GM12878 (cell line): Measurements from ENCODE around the gene NEK1. TPM values are rescaled to one million over a fixed set of nuclear protein-coding genes. Genes with fewer than 3 reads are reported as not detected.

Experiments
- ATAC-seq: fragments of 200-7000 bp; cut with Tn5 transposase; 3 replicates; pipeline ENCODE4 v1.9.1; 2020; ENCODE audit warnings: mild to moderate bottlenecking, moderate library complexity
- BruUV-seq: library from RNA; stranded (reverse); fragments of 400-500 nt; replicated peaks from 2 replicates; lab custom pipeline; 2021; lab: Mats Ljungman, UMichigan
- CTCF ChIA-PET: fragments of 300-600 bp; sonication (Branson Sonifier 250); formaldehyde crosslinking; extraction: SDS; loops from one replicate; lab custom pipeline; 2021; ENCODE audit warnings: inconsistent platforms; lab: Yijun Ruan, JAX
- POLR2A ChIA-PET: fragments of 350-600 bp; formaldehyde crosslinking; extraction: SDS; loops from one replicate; lab custom pipeline; 2021; ENCODE audit warnings: inconsistent platforms; lab: Charles Lee
- RAD21 ChIA-PET: fragments of 300-600 bp; sonication (Branson Sonifier 250); formaldehyde crosslinking; loops from one replicate; lab custom pipeline; 2023; ENCODE audit warnings: antibody characterized with exemption; ENCODE audit not compliant: unreplicated experiment; lab: Charles Lee
- SMC1A ChIA-PET: fragments of 300-600 bp; sonication (Branson Sonifier 250); formaldehyde crosslinking; loops from one replicate; lab custom pipeline; 2023; ENCODE audit not compliant: unreplicated experiment, uncharacterized antibody; lab: Charles Lee
- DNase-seq: peaks from one replicate; pipeline ENCODE4 v3.0.0-alpha.2; 2011; ENCODE audit warnings: low read depth, low spot score
- FAIRE-seq: peaks from 3 replicates; lab custom pipeline; 2011; peaks lifted over from hg19 to GRCh38; lab: Jason Lieb, UNC
- H2AFZ ChIP-seq: 2 replicates; pipeline ENCODE4 v1.6.0; 2011; ENCODE audit warnings: low read depth, low read length, control low read depth; ENCODE audit not compliant: control insufficient read depth
- H3K27ac ChIP-seq: 2 replicates; pipeline ENCODE4 v1.5.1; 2011; ENCODE audit warnings: control low read depth; ENCODE audit not compliant: control insufficient read depth, insufficient read depth
- H3K27me3 ChIP-seq, 2 experiments: replicated peaks in 1 of 2; 2 replicates each; pipeline versions ENCODE4 v1.6.0 to v1.6.1; 2011; ENCODE audit warnings: low read length in 1 of 2; ENCODE audit not compliant: control insufficient read depth in 2 of 2, insufficient read depth in 2 of 2
- H3K36me3 ChIP-seq, 2 experiments: 2 replicates each; pipeline ENCODE4 v1.5.1; 2011; ENCODE audit warnings: low read length in 1 of 2; ENCODE audit not compliant: control insufficient read depth in 2 of 2, insufficient read depth in 2 of 2
- H3K4me1 ChIP-seq: 2 replicates; pipeline ENCODE4 v1.6.1; 2011; ENCODE audit warnings: mild to moderate bottlenecking, low read length, moderate library complexity, mixed read lengths; ENCODE audit not compliant: control insufficient read depth, insufficient read depth
- H3K4me2 ChIP-seq: 2 replicates; pipeline ENCODE4 v1.6.0; 2011; ENCODE audit warnings: control low read depth; ENCODE audit not compliant: control insufficient read depth, insufficient read depth
- H3K4me3 ChIP-seq: fragments of 200-600 bp; sonication (generic); 2 replicates; pipeline ENCODE4 v1.5.1; 2016
- H3K79me2 ChIP-seq: 2 replicates; pipeline ENCODE4 v1.6.0; 2011; ENCODE audit warnings: low read length; ENCODE audit not compliant: control insufficient read depth, insufficient read depth
- H3K9ac ChIP-seq: 2 replicates; pipeline ENCODE4 v1.8.0; 2011; ENCODE audit warnings: low read length, control low read depth, mixed read lengths; ENCODE audit not compliant: control insufficient read depth, insufficient read depth
- H3K9me3 ChIP-seq: replicated peaks from 3 replicates; pipeline ENCODE4 v1.5.1; 2011; ENCODE audit warnings: mild to moderate bottlenecking, low read length; ENCODE audit not compliant: control insufficient read depth, insufficient read depth
- H4K20me1 ChIP-seq: 2 replicates; pipeline ENCODE4 v1.6.0; 2011; ENCODE audit not compliant: control insufficient read depth, insufficient read depth
- BACH1 ChIP-seq: fragments of 450-650 bp; IDR thresholded peaks from 2 replicates; pipeline ENCODE4 v1.6.1; 2017; ENCODE audit warnings: mild to moderate bottlenecking, borderline replicate concordance
- BCL3 ChIP-seq: IDR thresholded peaks from 2 replicates; pipeline ENCODE4 v1.6.1; 2011; ENCODE audit warnings: borderline replicate concordance, low read depth, mild to moderate bottlenecking, moderate library complexity, low read length; ENCODE audit not compliant: insufficient read depth, poor library complexity, severe bottlenecking
- BCLAF1 ChIP-seq: fragments of 450-650 bp; IDR thresholded peaks from 2 replicates; pipeline ENCODE4 v1.6.1; 2017; ENCODE audit warnings: antibody characterized with exemption, mild to moderate bottlenecking, moderate library complexity
- EED ChIP-seq: sonication (generic); IDR thresholded peaks from 2 replicates; pipeline ENCODE4 v1.6.1; 2016; ENCODE audit warnings: antibody characterized with exemption, low read depth
- EGR1 ChIP-seq, 2 experiments: IDR thresholded peaks; 1 replicate in 1 of 2; 2 replicates in 1 of 2; pipeline ENCODE4 v1.6.1; 2011 to 2012; ENCODE audit warnings: low read depth in 2 of 2, low read length in 2 of 2, borderline replicate concordance in 1 of 2, mild to moderate bottlenecking in 1 of 2, moderate library complexity in 1 of 2
- MTA3 ChIP-seq: IDR thresholded peaks from 2 replicates; pipeline ENCODE4 v1.6.1; 2012; ENCODE audit warnings: low read length, inconsistent platforms, borderline replicate concordance
- WGBS: methylation state at CpG from one replicate; pipeline ENCODE4 v1.1.6; 2016; ENCODE audit warnings: low lambda C conversion rate; ENCODE audit not compliant: insufficient replicate concordance, insufficient coverage; ENCODE audit errors: missing lambda C conversion rate; 5-methylcytosine and 5-hydroxymethylcytosine counted together
- in situ Hi-C: fragments of 300-500 bp; cut with MboI; formaldehyde crosslinking; loops from 9 replicates; pipeline ENCODE4 v1.14.3; 2018; ENCODE audit warnings: mixed read lengths
- intact Hi-C: fragments of 100-400 bp; cut with micrococcal nuclease; formaldehyde crosslinking; loops from one replicate; pipeline ENCODE4 v1.14.2; 2022; ENCODE audit not compliant: unreplicated experiment
- polyA plus RNA-seq, 11 experiments: library from polyadenylated mRNA; depleted of rRNA in 4 of 11; unstranded in 6 of 11; stranded (reverse) in 5 of 11; fragments of >200 nt; fragmentation: Nextera tagmentation in 4 of 11; fragmentation: Illumina TruSeq in 1 of 11; extraction: Ambion mirVana in 4 of 11; extraction: Trizol in 1 of 11; gene quantifications; 1 replicate in 1 of 11; 2 replicates in 10 of 11; pipeline versions ENCODE4 v1.2.1 to v1.2.3, GENCODE V29; 2011 to 2016; ENCODE audit warnings: inconsistent platforms in 2 of 11, missing spikeins in 2 of 11, low read depth in 1 of 11
- total RNA-seq, 4 experiments: library from RNA; depleted of rRNA in 3 of 4; stranded (reverse); fragments of >200 nt in 3 of 4; fragmentation: Illumina TruSeq in 1 of 4; extraction: Trizol in 1 of 4; gene quantifications; 2 replicates each; pipeline versions ENCODE4 v1.2.1 to v1.2.3, GENCODE V29; 2013 to 2021
- TF ChIP-seq, protein P1 (sequence below): IDR thresholded peaks from 2 replicates; pipeline ENCODE4 v1.6.1; 2012; ENCODE audit warnings: low read depth, low read length, improper control_type of control experiment
- TF ChIP-seq, protein P2 (sequence below): fragments of 450-650 bp; IDR thresholded peaks from 2 replicates; pipeline ENCODE4 v1.6.1; 2016; ENCODE audit warnings: mild to moderate bottlenecking

Gene NEK1
- total and polyA plus RNA-seq, 10 of the 15 experiments (the other 5 are each of a cell fraction or from before 2014, with no cell fraction given), result 4.9 to 16.1 (median 7.5) TPM

DNA sequence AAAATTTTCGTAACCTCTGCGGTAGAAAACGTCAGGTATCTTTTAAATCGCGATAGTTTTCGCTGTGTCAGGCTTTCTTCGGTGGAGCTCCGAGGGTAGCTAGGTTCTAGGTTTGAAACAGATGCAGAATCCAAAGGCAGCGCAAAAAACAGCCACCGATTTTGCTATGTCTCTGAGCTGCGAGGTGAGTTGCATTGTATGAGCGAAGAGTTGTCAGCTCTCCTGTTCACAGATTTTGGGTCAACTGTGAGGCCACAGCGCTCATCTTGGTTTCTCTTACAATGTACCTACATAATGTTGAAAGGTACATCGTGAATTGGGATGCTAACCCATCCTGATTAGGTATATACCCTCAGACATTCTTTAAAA, 8.5 kb upstream of the NEK1 start (continued):
- no peak for TF ChIP-seq BACH1
- TF ChIP-seq MTA3, result no peak
- no peak for TF ChIP-seq EGR1 (IDR thresholded peaks at IDR 0.05; ENCODE audit: borderline replicate concordance in 1 of 2, low read depth in 2 of 2, low read length in 2 of 2)
- TF ChIP-seq EED, result no peak
- TF ChIP-seq, protein P1, sequence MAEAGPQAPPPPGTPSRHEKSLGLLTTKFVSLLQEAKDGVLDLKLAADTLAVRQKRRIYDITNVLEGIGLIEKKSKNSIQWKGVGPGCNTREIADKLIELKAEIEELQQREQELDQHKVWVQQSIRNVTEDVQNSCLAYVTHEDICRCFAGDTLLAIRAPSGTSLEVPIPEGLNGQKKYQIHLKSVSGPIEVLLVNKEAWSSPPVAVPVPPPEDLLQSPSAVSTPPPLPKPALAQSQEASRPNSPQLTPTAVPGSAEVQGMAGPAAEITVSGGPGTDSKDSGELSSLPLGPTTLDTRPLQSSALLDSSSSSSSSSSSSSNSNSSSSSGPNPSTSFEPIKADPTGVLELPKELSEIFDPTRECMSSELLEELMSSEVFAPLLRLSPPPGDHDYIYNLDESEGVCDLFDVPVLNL, result no peak
- TF ChIP-seq, protein P2, sequence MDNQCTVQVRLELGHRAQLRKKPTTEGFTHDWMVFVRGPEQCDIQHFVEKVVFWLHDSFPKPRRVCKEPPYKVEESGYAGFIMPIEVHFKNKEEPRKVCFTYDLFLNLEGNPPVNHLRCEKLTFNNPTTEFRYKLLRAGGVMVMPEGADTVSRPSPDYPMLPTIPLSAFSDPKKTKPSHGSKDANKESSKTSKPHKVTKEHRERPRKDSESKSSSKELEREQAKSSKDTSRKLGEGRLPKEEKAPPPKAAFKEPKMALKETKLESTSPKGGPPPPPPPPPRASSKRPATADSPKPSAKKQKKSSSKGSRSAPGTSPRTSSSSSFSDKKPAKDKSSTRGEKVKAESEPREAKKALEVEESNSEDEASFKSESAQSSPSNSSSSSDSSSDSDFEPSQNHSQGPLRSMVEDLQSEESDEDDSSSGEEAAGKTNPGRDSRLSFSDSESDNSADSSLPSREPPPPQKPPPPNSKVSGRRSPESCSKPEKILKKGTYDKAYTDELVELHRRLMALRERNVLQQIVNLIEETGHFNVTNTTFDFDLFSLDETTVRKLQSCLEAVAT, result peak; percentile 7; the same call in 1 of the 2 replicates

DNA sequence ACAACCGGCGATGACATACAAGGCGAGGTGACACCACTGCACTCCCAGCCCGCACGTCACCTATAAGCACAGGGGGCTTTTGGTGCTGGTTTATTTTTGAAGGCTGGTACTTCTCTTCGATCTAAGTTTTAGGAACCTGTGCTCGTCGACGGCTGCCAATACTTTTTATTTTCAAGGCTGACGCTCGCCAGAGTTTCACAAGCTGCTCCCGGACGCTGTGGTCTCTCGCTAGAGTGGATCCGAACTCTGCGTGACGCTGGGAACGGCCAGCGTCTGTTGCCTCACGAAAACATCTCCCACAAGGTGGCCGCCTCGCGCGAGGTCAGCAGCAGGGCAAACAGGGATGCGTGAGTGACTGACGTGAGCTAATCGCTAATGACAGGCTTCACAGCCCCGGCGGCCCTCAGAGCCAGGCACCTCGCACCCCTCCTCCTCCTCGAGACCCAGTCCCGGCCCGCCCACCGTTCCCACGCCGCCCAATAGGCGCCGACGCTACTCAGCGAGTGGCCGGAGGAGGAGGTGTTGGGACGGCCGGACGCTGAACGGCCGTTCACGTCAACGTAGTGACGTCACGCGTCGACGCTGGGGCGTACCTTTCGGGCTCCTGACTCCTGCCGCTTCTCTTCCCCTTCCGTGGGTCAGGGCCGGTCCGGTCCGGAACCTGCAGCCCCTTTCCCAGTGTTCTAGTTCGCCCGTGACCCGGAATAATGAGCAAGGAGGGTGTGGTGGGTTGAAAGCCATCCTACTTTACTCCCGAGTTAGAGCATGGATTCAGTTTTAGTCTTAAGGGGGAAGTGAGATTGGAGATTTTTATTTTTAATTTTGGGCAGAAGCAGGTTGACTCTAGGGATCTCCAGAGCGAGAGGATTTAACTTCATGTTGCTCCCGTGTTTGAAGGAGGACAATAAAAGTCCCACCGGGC, 7.8 kb upstream of the NEK1 start, which contains the start of gene CLCN3:
Gene CLCN3 (plus strand): TSS at position 621 of the 922 bp plus-strand sequence. CDS start 15,351 bp downstream, outside the sequence.
- intact Hi-C loops, result loop anchor here (2.0 to 5.0 kb wide), 3 partner anchors 41 to 402 kb away; no protein-coding TSS in a partner anchor
- POLR2A ChIA-PET, result interaction anchor here (0.6 to 3.5 kb wide), 9 partner anchors 8 to 610 kb away, joined by 3 to 26 read pairs (median 3); partner anchors contain the start of genes CBR4 and NEK1
- TF ChIP-seq BCL3 (no peak), BCLAF1 (no peak)

More for the DNA sequence above, 7.8 kb upstream of the NEK1 start, which contains the start of gene CLCN3:
- Histone ChIP-seq H2AFZ (peak within 1 kb of the TSS; percentile 90), H4K20me1 (no peaks in the 10 kb centered on the region), H3K4me2 (peak within 1 kb of the TSS; percentile 90), H3K4me3 (peak within 1 kb of the TSS; percentile 90), H3K79me2 (peaks cover 48% of the 10 kb centered on the region), H3K9me3 (no peaks in the 10 kb centered on the region), H3K4me1 (peaks cover 5% of the 10 kb centered on the region; the same call in 1 of the 2 replicates), H3K27me3 (no peaks in the 10 kb centered on the region), H3K27ac (peak within 1 kb of the TSS; percentile 99), H3K9ac (peak within 1 kb of the TSS; percentile 98), H3K36me3 (no peaks in the 10 kb centered on the region)
- ATAC-seq (peak; percentile 93), FAIRE-seq (peak; percentile 76), DNase-seq (peak; percentile 93)
- ChIA-PET CTCF (interaction anchor here (1.0 to 4.3 kb wide), 10 partner anchors 9 to 1315 kb away, joined by 3 to 27 read pairs (median 5); partner anchors contain the start of genes CBR4 and NEK1), SMC1A (interaction anchor here (0.8 to 3.3 kb wide), 6 partner anchors 8 to 190 kb away, joined by 3 to 25 read pairs (median 6); partner anchors contain the start of gene NEK1), RAD21 (interaction anchor here (1.0 to 4.5 kb wide), 4 partner anchors 12 to 103 kb away, joined by 3 to 34 read pairs (median 3); no protein-coding TSS in a partner anchor)
- in situ Hi-C loops, result loop anchor here (5.0 kb wide), 1 partner anchor 422 kb away; no protein-coding TSS in a partner anchor
- WGBS, result under 1% methylated on average over 61 of the region's 67 CpGs
- no TSS peak for BruUV-seq
